Naive thymus-derived CD4-positive, alpha-beta T cell (primary cell): Measurements from ENCODE around the gene ACER3. TPM values are rescaled to one million over a fixed set of nuclear protein-coding genes. Genes with fewer than 3 reads are reported as not detected.

Source experiments
- ATAC-seq: fragments of 150-1000 bp; cut with Tn5 transposase; 2 replicates; pipeline ENCODE4 v1.10.0; 2021; ENCODE audit warnings: mild to moderate bottlenecking, moderate library complexity
- CTCF ChIA-PET: fragments of 350-600 bp; sonication (Branson Sonifier 250); formaldehyde crosslinking; loops from one replicate; lab custom pipeline; 2021; ENCODE audit warnings: antibody characterized with exemption; lab: Charles Lee
- POLR2A ChIA-PET: fragments of 350-600 bp; sonication (Branson Sonifier 250); formaldehyde crosslinking; loops from one replicate; lab custom pipeline; 2021; ENCODE audit warnings: antibody characterized with exemption, inconsistent platforms; lab: Charles Lee
- DNase-seq, 9 donors: peaks; one replicate each; pipeline versions ENCODE4 v3.0.0 to v3.0.0-alpha.2; 2020 to 2022; ENCODE audit warnings: mixed read lengths in 1 of 9
- H3K27ac ChIP-seq: one replicate; pipeline ENCODE4 v1.7.0; 2013; ENCODE audit warnings: mild to moderate bottlenecking, low read depth, low read length, moderate library complexity
- H3K27me3 ChIP-seq, 2 donors: one replicate each; pipeline ENCODE4 v1.7.0; 2013; ENCODE audit warnings: low read length in 2 of 2, mild to moderate bottlenecking in 2 of 2, moderate library complexity in 2 of 2; ENCODE audit not compliant: control insufficient read depth in 2 of 2, insufficient read depth in 2 of 2
- H3K36me3 ChIP-seq, 3 experiments: 1 replicate in 2 of 3; 2 replicates in 1 of 3; pipeline ENCODE4 v1.7.0; 2013; ENCODE audit warnings: low read length in 3 of 3, mild to moderate bottlenecking in 3 of 3, moderate library complexity in 1 of 3; ENCODE audit not compliant: insufficient read depth in 3 of 3, control insufficient read depth in 2 of 3
- H3K4me1 ChIP-seq, 2 donors: one replicate each; pipeline ENCODE4 v1.7.0; 2013; ENCODE audit warnings: low read length in 2 of 2, mild to moderate bottlenecking in 2 of 2, moderate library complexity in 1 of 2; ENCODE audit not compliant: control insufficient read depth in 2 of 2, insufficient read depth in 2 of 2
- H3K4me3 ChIP-seq: 2 replicates; pipeline ENCODE4 v1.7.0; 2013; ENCODE audit warnings: mild to moderate bottlenecking, low read length
- H3K9me3 ChIP-seq, 3 experiments: 1 replicate in 2 of 3; 2 replicates in 1 of 3; pipeline ENCODE4 v1.7.0; 2013; ENCODE audit warnings: low read length in 3 of 3; ENCODE audit not compliant: control insufficient read depth in 2 of 3
- H3K27ac Mint-ChIP-seq, 9 donors: one replicate each; pipeline ENCODE4 v1.8.0; 2020 to 2022; ENCODE audit warnings: mixed read lengths in 9 of 9, mild to moderate bottlenecking in 8 of 9, moderate library complexity in 5 of 9, inconsistent platforms in 2 of 9
- H3K27me3 Mint-ChIP-seq, 5 donors: one replicate each; pipeline ENCODE4 v1.8.0; 2021 to 2022; ENCODE audit warnings: mixed read lengths in 5 of 5, mild to moderate bottlenecking in 1 of 5
- H3K36me3 Mint-ChIP-seq, 5 donors: one replicate each; pipeline ENCODE4 v1.8.0; 2020 to 2022; ENCODE audit warnings: mixed read lengths in 5 of 5, mild to moderate bottlenecking in 3 of 5, inconsistent platforms in 1 of 5
- H3K4me1 Mint-ChIP-seq, 7 donors: one replicate each; pipeline ENCODE4 v1.8.0; 2020 to 2022; ENCODE audit warnings: mixed read lengths in 7 of 7, mild to moderate bottlenecking in 3 of 7, inconsistent platforms in 1 of 7
- H3K4me3 Mint-ChIP-seq, 10 donors: one replicate each; pipeline ENCODE4 v1.8.0; 2020 to 2022; ENCODE audit warnings: mild to moderate bottlenecking in 10 of 10, mixed read lengths in 10 of 10, moderate library complexity in 6 of 10, inconsistent platforms in 2 of 10
- H3K9me3 Mint-ChIP-seq, 11 donors: one replicate each; pipeline ENCODE4 v1.8.0; 2020 to 2022; ENCODE audit warnings: mixed read lengths in 11 of 11, mild to moderate bottlenecking in 4 of 11, inconsistent platforms in 1 of 11, moderate library complexity in 1 of 11
- intact Hi-C, 2 donors: fragments of 100-400 bp; cut with micrococcal nuclease; formaldehyde crosslinking; loops; one replicate each; pipeline ENCODE4 v1.15.1; 2023
- polyA plus RNA-seq, 2 donors: library from polyadenylated mRNA; unstranded; fragments of 300-500 nt; fragmentation: Illumina TruSeq; gene quantifications; one replicate each; pipeline ENCODE4 v1.2.3, GENCODE V29; 2021
- total RNA-seq, 6 experiments: library from RNA in 5 of 6; stranded (reverse) in 5 of 6; gene quantifications; 1 replicate in 5 of 6; 2 replicates in 1 of 6; pipeline ENCODE4 v1.2.3 and lab custom pipeline; 2021 to 2026

ACER3 gene
- total and polyA plus RNA-seq, 7 experiments from 2014 or later, result 4.7 to 15.2 (median 9.0) TPM

- Mint-ChIP-seq H3K9me3 (peaks cover 0 to 3% (median 0%) of the 10 kb centered on the region in 11 donors), H3K4me1 (peaks cover 10 to 29% (median 19%) of the 10 kb centered on the region in 7 donors), H3K4me3 (no peak overlapping the region), H3K27ac (no peak overlapping the region), H3K27me3 (peaks cover 35 to 54% (median 42%) of the 10 kb centered on the region in 5 donors), H3K36me3 (peaks cover 0 to 1% (median 0%) of the 10 kb centered on the region in 5 donors)
- H3K27me3 ChIP-seq, result peaks cover 0 to 4% of the 10 kb centered on the region in 2 donors
- ChIA-PET POLR2A (no interaction called here), CTCF (interaction anchor here (1.1 kb wide), 1 partner anchor 50 kb away, joined by 3 read pairs; no protein-coding TSS in a partner anchor)
- peaks cover 3 to 13% of the 10 kb centered on the region in 2 donors for H3K4me1 ChIP-seq
- H3K36me3 ChIP-seq, result no peaks in the 10 kb centered on the region
- DNase-seq (no peak), ATAC-seq (no peak)
- intact Hi-C loops, result loop anchor here (10.0 kb wide), 5 partner anchors 373 to 1227 kb away; partner anchors contain the start of genes INTS4 (in 1 of the 2), PAK1 (in 1 of the 2) and UVRAG (in 1 of the 2)
- H3K27ac ChIP-seq, result no peak overlapping the region
- no peak overlapping the region for H3K4me3 ChIP-seq
- H3K9me3 ChIP-seq, result no peaks in the 10 kb centered on the region
Observed at GRCh38 chr11:77042111-77042726, 181.5 kb downstream of the ACER3 start.

GRCh38 chr11:77044356-77044755 lies 183.6 kb downstream of the ACER3 start:
- Histone ChIP-seq H3K9me3 (no peaks in the 10 kb centered on the region), H3K4me3 (no peak overlapping the region), H3K36me3 (no peaks in the 10 kb centered on the region), H3K4me1 (peaks cover 4 to 14% of the 10 kb centered on the region in 2 donors), H3K27me3 (peaks cover 0 to 4% of the 10 kb centered on the region in 2 donors), H3K27ac (no peak overlapping the region)
- POLR2A ChIA-PET, result no interaction called here
- CTCF ChIA-PET, result interaction anchor here (1.1 to 1.8 kb wide), 3 partner anchors 23 to 63 kb away, joined by 3 to 29 read pairs (median 4); no protein-coding TSS in a partner anchor
- intact Hi-C loops, result loop anchor here (10.0 kb wide), 5 partner anchors 370 to 1230 kb away; partner anchors contain the start of genes INTS4 (in 1 of the 2), PAK1 (in 1 of the 2) and UVRAG (in 1 of the 2)
- Mint-ChIP-seq H3K9me3 (peaks cover 0 to 1% (median 0%) of the 10 kb centered on the region in 11 donors), H3K4me1 (peaks cover 6 to 21% (median 12%) of the 10 kb centered on the region in 7 donors), H3K4me3 (no peak overlapping the region), H3K27me3 (peaks cover 14 to 36% (median 22%) of the 10 kb centered on the region in 5 donors), H3K36me3 (no peaks in the 10 kb centered on the region), H3K27ac (no peak overlapping the region)
- no peak for DNase-seq
- no peak for ATAC-seq

GRCh38 chr11:77044886-77045285 lies 184.2 kb downstream of the ACER3 start:
- no peak overlapping the region for H3K4me3 Mint-ChIP-seq
- Histone ChIP-seq H3K36me3 (no peaks in the 10 kb centered on the region), H3K4me1 (peaks cover 4 to 14% of the 10 kb centered on the region in 2 donors), H3K27ac (no peak overlapping the region), H3K4me3 (no peak overlapping the region), H3K9me3 (no peaks in the 10 kb centered on the region), H3K27me3 (peaks cover 0 to 4% of the 10 kb centered on the region in 2 donors)
- intact Hi-C loops, result loop anchor here (5.0 to 10.0 kb wide), 9 partner anchors 313 to 1527 kb away; partner anchors contain the start of genes CLNS1A (in 1 of the 2), INTS4 (in 1 of the 2), NARS2 (in 1 of the 2) and PAK1 (in 1 of the 2)
- H3K4me1 Mint-ChIP-seq, result peaks cover 6 to 21% (median 12%) of the 10 kb centered on the region in 7 donors
- H3K36me3 Mint-ChIP-seq, result no peaks in the 10 kb centered on the region
- DNase-seq (no peak), ATAC-seq (no peak)
- H3K27ac Mint-ChIP-seq, result no peak overlapping the region
- H3K27me3 Mint-ChIP-seq, result peaks cover 13 to 36% (median 22%) of the 10 kb centered on the region in 5 donors
- peaks cover 0 to 1% (median 0%) of the 10 kb centered on the region in 11 donors for H3K9me3 Mint-ChIP-seq
- ChIA-PET POLR2A (no interaction called here), CTCF (interaction anchor here (0.7 to 1.8 kb wide), 7 partner anchors 15 to 62 kb away, joined by 3 to 29 read pairs (median 3); no protein-coding TSS in a partner anchor)

- Mint-ChIP-seq H3K27me3 (peaks cover 6 to 28% (median 16%) of the 10 kb centered on the region in 5 donors), H3K4me3 (peak overlapping the region in 8 of 10 donors; percentile 19 to 71 (median 34)), H3K27ac (peak overlapping the region in 4 of 9 donors; percentile 3 to 78 (median 53)), H3K36me3 (no peaks in the 10 kb centered on the region), H3K9me3 (peaks cover 0 to 1% (median 0%) of the 10 kb centered on the region in 11 donors), H3K4me1 (peaks cover 6 to 17% (median 12%) of the 10 kb centered on the region in 7 donors)
- ChIA-PET CTCF (interaction anchor here (0.5 to 1.8 kb wide), 4 partner anchors 19 to 51 kb away, joined by 3 to 29 read pairs (median 4); no protein-coding TSS in a partner anchor), POLR2A (no interaction called here)
- no peaks in the 10 kb centered on the region for H3K9me3 ChIP-seq
- no peaks in the 10 kb centered on the region for H3K36me3 ChIP-seq
- no peak overlapping the region for H3K27ac ChIP-seq
- peak; percentile 48 to 67 (median 65) for DNase-seq
- no peak overlapping the region for H3K4me3 ChIP-seq
- peak; percentile 65 for ATAC-seq
- H3K4me1 ChIP-seq, result peaks cover 4 to 14% of the 10 kb centered on the region in 2 donors
- H3K27me3 ChIP-seq, result no peaks in the 10 kb centered on the region
- intact Hi-C loops, result loop anchor here (2.0 to 10.0 kb wide), 14 partner anchors 37 to 1526 kb away; partner anchors contain the start of genes AAMDC (in 1 of the 2), CLNS1A (in 1 of the 2), INTS4 (in 1 of the 2) and NARS2 (in 1 of the 2)
Observed at GRCh38 chr11:77046060-77046501, 185.4 kb downstream of the ACER3 start.

- ATAC-seq (peak; percentile 89), DNase-seq (peak in 8 of 9 donors; percentile 51 to 94 (median 92))
- no peaks in the 10 kb centered on the region for H3K27me3 ChIP-seq
- no peaks in the 10 kb centered on the region for H3K36me3 Mint-ChIP-seq
- peak overlapping the region; percentile 60 for H3K27ac ChIP-seq
- peaks cover 4 to 14% of the 10 kb centered on the region in 2 donors for H3K4me1 ChIP-seq
- H3K4me3 ChIP-seq, result peak overlapping the region; percentile 70
- H3K9me3 Mint-ChIP-seq, result peaks cover 0 to 1% (median 0%) of the 10 kb centered on the region in 11 donors
- no peaks in the 10 kb centered on the region for H3K9me3 ChIP-seq
- peak overlapping the region; percentile 55 to 82 (median 70) for H3K4me3 Mint-ChIP-seq
- peak overlapping the region; percentile 8 to 75 (median 58) for H3K27ac Mint-ChIP-seq
- CTCF ChIA-PET, result interaction anchor here (0.6 to 3.3 kb wide), 11 partner anchors 10 to 425 kb away, joined by 3 to 58 read pairs (median 3); no protein-coding TSS in a partner anchor
- H3K4me1 Mint-ChIP-seq, result peaks cover 6 to 17% (median 12%) of the 10 kb centered on the region in 7 donors
- POLR2A ChIA-PET, result interaction anchor here (1.1 to 2.6 kb wide), 4 partner anchors 18 to 44 kb away, joined by 3 to 8 read pairs (median 6); no protein-coding TSS in a partner anchor
- intact Hi-C loops, result loop anchor here (1.0 to 10.0 kb wide), 23 partner anchors 19 to 1525 kb away; partner anchors contain the start of genes CAPN5 (in 2 of the 2), AAMDC (in 1 of the 2), CLNS1A (in 1 of the 2) and INTS4 (in 1 of the 2)
- no peaks in the 10 kb centered on the region for H3K36me3 ChIP-seq
- H3K27me3 Mint-ChIP-seq, result peaks cover 6 to 25% (median 9%) of the 10 kb centered on the region in 5 donors
Observed at GRCh38 chr11:77047007-77047927, 186.5 kb downstream of the ACER3 start.
